ENCODE measurements around the gene SLC19A3. TPM values are rescaled to one million over a fixed set of nuclear protein-coding genes. Genes with fewer than 3 reads are reported as not detected.
"Not testable (repeated sequence)": the region's sequence is repeated elsewhere in the genome, so short reads cannot be mapped to it uniquely, and the experiment has no call there.

The SLC19A3 gene
- total RNA-seq, 8 experiments from 2014 or later = 0.27 to 7.5 (median 0.78) TPM

GRCh38 chr2:227687189-227687588 lies 30.6 kb downstream of the SLC19A3 start:
- Histone ChIP-seq H3K4me1 (replicated peaks in 1 of 2) (no peaks in the 10 kb centered on the region), H3K27ac (no peak overlapping the region), H3K4me3 (no peak overlapping the region)
- in situ Hi-C loops (cut with MboI; ENCODE audit: low pct_unique_long_range_greater_than_20kb in 2 of 9, low sequenced_read_pairs in 9 of 9, unreplicated experiment in 9 of 9) = no loop called here
- ATAC-seq (replicated peaks in 6 of 8) = no peak
- 73 to 100% (median 90%) methylated on average over 1 to 3 of the region's 3 CpGs; no CpG with 5 or more reads in 4 of the 10 experiments for WGBS, 10 experiments

GRCh38 chr2:227684258-227684657 lies 33.6 kb downstream of the SLC19A3 start:
- Histone ChIP-seq H3K4me3 (no peak overlapping the region), H3K4me1 (replicated peaks in 1 of 2) (no peaks in the 10 kb centered on the region), H3K27ac (no peak overlapping the region)
- WGBS, 10 experiments = 0 to 100% (median 86%) methylated on average over 1 to 5 of the region's 5 CpGs; no CpG with 5 or more reads in 2 of the 10 experiments
- peak in 1 of 8 experiments; percentile 77 for ATAC-seq (replicated peaks in 6 of 8)
- in situ Hi-C loops (cut with MboI; ENCODE audit: low pct_unique_long_range_greater_than_20kb in 2 of 9, low sequenced_read_pairs in 9 of 9, unreplicated experiment in 9 of 9) = no loop called here

- WGBS, 10 experiments = 20 to 100% (median 96%) methylated on average over 1 to 3 of the region's 3 CpGs; no CpG with 5 or more reads in 5 of the 10 experiments
- no peak for ATAC-seq (replicated peaks in 6 of 8)
- Histone ChIP-seq H3K4me3 (no peak overlapping the region), H3K27ac (no peak overlapping the region), H3K4me1 (replicated peaks in 1 of 2) (no peaks in the 10 kb centered on the region)
- in situ Hi-C loops (cut with MboI; ENCODE audit: low pct_unique_long_range_greater_than_20kb in 2 of 9, low sequenced_read_pairs in 9 of 9, unreplicated experiment in 9 of 9) = no loop called here
Measured at GRCh38 chr2:227677928-227678327, 39.9 kb downstream of the SLC19A3 start.

GRCh38 chr2:227674485-227674884 lies 43.3 kb downstream of the SLC19A3 start:
- H3K4me3 ChIP-seq = no peak overlapping the region
- peaks cover 0 to 4% of the 10 kb centered on the region in 2 donors for H3K4me1 ChIP-seq (replicated peaks in 1 of 2)
- no peak for ATAC-seq (replicated peaks in 6 of 8)
- WGBS, 10 experiments = 10 to 93% (median 81%) methylated on average over 1 to 5 of the region's 5 CpGs
- no peak overlapping the region for H3K27ac ChIP-seq
- in situ Hi-C loops (cut with MboI; ENCODE audit: low pct_unique_long_range_greater_than_20kb in 2 of 9, low sequenced_read_pairs in 9 of 9, unreplicated experiment in 9 of 9) = loop anchor here in 3 of 9 experiments (25.0 kb wide), 2 partner anchors 88 to 188 kb away; partner anchors contain the start of gene DAW1 (in 1 of the 3)

- H3K4me1 ChIP-seq (replicated peaks in 1 of 2); H3K27ac ChIP-seq; H3K4me3 ChIP-seq; ATAC-seq (replicated peaks in 6 of 8): not testable (repeated sequence)
- WGBS, 10 experiments = 24 to 100% (median 89%) methylated on average over 1 to 4 of the region's 5 CpGs; no CpG with 5 or more reads in 2 of the 10 experiments
- in situ Hi-C loops (cut with MboI; ENCODE audit: low pct_unique_long_range_greater_than_20kb in 2 of 9, low sequenced_read_pairs in 9 of 9, unreplicated experiment in 9 of 9) = loop anchor here in 3 of 9 experiments (25.0 kb wide), 2 partner anchors 89 to 189 kb away; partner anchors contain the start of gene DAW1 (in 1 of the 3)
Measured at GRCh38 chr2:227673620-227674019, 44.2 kb downstream of the SLC19A3 start.

GRCh38 chr2:227671170-227671905 lies 46.5 kb downstream of the SLC19A3 start:
- H3K27ac ChIP-seq = no peak overlapping the region

GRCh38 chr2:227666631-227667170 lies 51.1 kb downstream of the SLC19A3 start, which contains the start of gene SCYGR5:
Gene SCYGR5, plus strand, starts transcription at chr2:227666804. Its CDS starts 0 bp downstream, at chr2:227666804.
- 60 to 100% methylated on average over 1 to 3 of the region's 13 CpGs; no CpG with 5 or more reads in 8 of the 10 experiments for WGBS, 10 experiments
- H3K4me1 ChIP-seq (replicated peaks in 1 of 2); H3K4me3 ChIP-seq; H3K27ac ChIP-seq; ATAC-seq (replicated peaks in 6 of 8): not testable (repeated sequence)
- in situ Hi-C loops (cut with MboI; ENCODE audit: low pct_unique_long_range_greater_than_20kb in 2 of 9, low sequenced_read_pairs in 9 of 9, unreplicated experiment in 9 of 9) = loop anchor here in 4 of 9 experiments (10.0 to 25.0 kb wide), 3 partner anchors 96 to 196 kb away; partner anchors contain the start of gene DAW1 (in 1 of the 4)

More at GRCh38 chr2:227671170-227671905, 46.5 kb downstream of the SLC19A3 start:
- no peak overlapping the region for H3K4me3 ChIP-seq
- H3K4me1 ChIP-seq (replicated peaks in 1 of 2) = peaks cover 0 to 4% of the 10 kb centered on the region in 2 donors
- in situ Hi-C loops (cut with MboI; ENCODE audit: low pct_unique_long_range_greater_than_20kb in 2 of 9, low sequenced_read_pairs in 9 of 9, unreplicated experiment in 9 of 9) = loop anchor here in 3 of 9 experiments (25.0 kb wide), 2 partner anchors 91 to 191 kb away; partner anchors contain the start of gene DAW1 (in 1 of the 3)
- WGBS, 10 experiments = 20 to 75% (median 53%) methylated on average over 1 to 3 of the region's 3 CpGs
- ATAC-seq (replicated peaks in 6 of 8) = peak in 1 of 8 experiments; percentile 17

GRCh38 chr2:227665189-227665940 lies 52.5 kb downstream of the SLC19A3 start:
- in situ Hi-C loops (cut with MboI; ENCODE audit: low pct_unique_long_range_greater_than_20kb in 2 of 9, low sequenced_read_pairs in 9 of 9, unreplicated experiment in 9 of 9) = loop anchor here in 4 of 9 experiments (10.0 to 25.0 kb wide), 3 partner anchors 97 to 197 kb away; partner anchors contain the start of gene DAW1 (in 1 of the 4)
- Histone ChIP-seq H3K4me3 (no peak overlapping the region), H3K4me1 (replicated peaks in 1 of 2) (peaks cover 10 to 11% of the 10 kb centered on the region in 2 donors), H3K27ac (no peak overlapping the region)
- ATAC-seq (replicated peaks in 6 of 8) = no peak
- 0 to 93% (median 84%) methylated on average over 1 to 6 of the region's 6 CpGs; no CpG with 5 or more reads in 1 of the 10 experiments for WGBS, 10 experiments

GRCh38 chr2:227661827-227662226 lies 56.0 kb downstream of the SLC19A3 start:
- ATAC-seq (replicated peaks in 6 of 8) = no peak
- WGBS, 10 experiments = 0 to 100% (median 68%) methylated on average over 2 to 3 of the region's 3 CpGs; no CpG with 5 or more reads in 2 of the 10 experiments
- no peak overlapping the region for H3K27ac ChIP-seq
- in situ Hi-C loops (cut with MboI; ENCODE audit: low pct_unique_long_range_greater_than_20kb in 2 of 9, low sequenced_read_pairs in 9 of 9, unreplicated experiment in 9 of 9) = loop anchor here in 4 of 9 experiments (5.0 to 25.0 kb wide), 4 partner anchors 100 to 200 kb away; partner anchors contain the start of gene DAW1 (in 1 of the 4)
- no peak overlapping the region for H3K4me3 ChIP-seq
- peaks cover 10 to 11% of the 10 kb centered on the region in 2 donors for H3K4me1 ChIP-seq (replicated peaks in 1 of 2)

- in situ Hi-C loops (cut with MboI; ENCODE audit: low pct_unique_long_range_greater_than_20kb in 2 of 9, low sequenced_read_pairs in 9 of 9, unreplicated experiment in 9 of 9) = loop anchor here in 4 of 9 experiments (5.0 to 25.0 kb wide), 4 partner anchors 101 to 201 kb away; partner anchors contain the start of gene DAW1 (in 1 of the 4)
- peak in 5 of 8 experiments; percentile 81 to 93 (median 83) for ATAC-seq (replicated peaks in 6 of 8)
- H3K4me3 ChIP-seq = no peak overlapping the region
- no peak overlapping the region for H3K27ac ChIP-seq
- H3K4me1 ChIP-seq (replicated peaks in 1 of 2) = peaks cover 10 to 11% of the 10 kb centered on the region in 2 donors
- WGBS, 10 experiments = 0 to 80% (median 17%) methylated on average over 1 to 7 of the region's 7 CpGs; no CpG with 5 or more reads in 2 of the 10 experiments
Measured at GRCh38 chr2:227661025-227661649, 56.7 kb downstream of the SLC19A3 start.

GRCh38 chr2:227657199-227657845 lies 60.5 kb downstream of the SLC19A3 start:
- ATAC-seq (replicated peaks in 6 of 8) = no peak
- no peak overlapping the region for H3K4me3 ChIP-seq
- peaks cover 10 to 19% of the 10 kb centered on the region in 2 donors for H3K4me1 ChIP-seq (replicated peaks in 1 of 2)
- WGBS, 10 experiments = 44 to 100% (median 88%) methylated on average over 1 to 7 of the region's 8 CpGs
- no peak overlapping the region for H3K27ac ChIP-seq
- in situ Hi-C loops (cut with MboI; ENCODE audit: low pct_unique_long_range_greater_than_20kb in 2 of 9, low sequenced_read_pairs in 9 of 9, unreplicated experiment in 9 of 9) = loop anchor here in 3 of 9 experiments (10.0 to 25.0 kb wide), 3 partner anchors 105 to 253 kb away; partner anchors contain the start of gene DAW1 (in 1 of the 3)

All from motor neuron (in vitro differentiated cells).